HG03196 (cell line): Measurements from ENCODE around the gene MYH10.

Source experiments
- ATAC-seq: cut with Tn5 transposase; IDR thresholded peaks from one replicate; pipeline ENCODE4 v1.9.1; 2021; ENCODE audit not compliant: unreplicated experiment

Gene MYH10

DNA sequence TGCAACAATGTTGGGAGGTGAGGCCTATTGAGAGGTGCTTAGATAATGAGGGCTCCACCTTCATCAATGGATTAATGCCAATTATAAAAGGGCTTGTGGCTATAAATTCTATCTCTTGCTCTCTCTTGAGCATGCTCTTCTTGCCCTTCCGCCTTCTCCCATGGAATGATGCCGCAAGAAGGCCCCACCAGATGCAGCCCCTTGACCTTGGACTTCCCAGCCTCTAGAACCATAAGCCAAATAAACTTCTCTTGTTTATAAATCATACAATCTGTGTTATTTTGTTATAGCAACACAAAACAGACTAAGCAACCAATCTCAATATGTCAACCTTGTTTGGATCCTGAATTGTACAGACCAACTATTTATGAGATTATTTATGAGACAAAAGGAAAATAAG, 20.0 kb downstream of the MYH10 start:
- ATAC-seq: no peak

- no peak for ATAC-seq
Measured at GRCh38 chr17:8609910-8610309, 20.6 kb downstream of the MYH10 start.

DNA sequence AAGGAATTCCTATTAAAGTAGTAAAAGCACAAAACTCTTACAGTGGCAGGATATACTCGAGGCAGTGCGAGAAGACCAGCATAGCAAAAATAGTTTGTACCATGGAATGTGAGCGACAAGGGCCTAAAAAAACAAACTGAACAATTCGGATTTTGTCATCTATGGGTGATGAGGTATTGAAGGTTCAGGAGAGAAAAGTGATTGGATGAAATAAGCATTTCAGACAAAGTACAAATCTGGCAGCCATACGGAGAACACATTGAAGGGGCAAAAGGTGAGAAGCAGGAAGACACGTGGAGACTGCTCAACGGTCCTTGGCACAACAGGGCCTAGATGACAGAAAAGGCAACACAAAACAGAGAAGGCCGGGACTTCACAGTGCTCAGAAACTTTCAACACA, 22.5 kb downstream of the MYH10 start:
- no peak for ATAC-seq

DNA sequence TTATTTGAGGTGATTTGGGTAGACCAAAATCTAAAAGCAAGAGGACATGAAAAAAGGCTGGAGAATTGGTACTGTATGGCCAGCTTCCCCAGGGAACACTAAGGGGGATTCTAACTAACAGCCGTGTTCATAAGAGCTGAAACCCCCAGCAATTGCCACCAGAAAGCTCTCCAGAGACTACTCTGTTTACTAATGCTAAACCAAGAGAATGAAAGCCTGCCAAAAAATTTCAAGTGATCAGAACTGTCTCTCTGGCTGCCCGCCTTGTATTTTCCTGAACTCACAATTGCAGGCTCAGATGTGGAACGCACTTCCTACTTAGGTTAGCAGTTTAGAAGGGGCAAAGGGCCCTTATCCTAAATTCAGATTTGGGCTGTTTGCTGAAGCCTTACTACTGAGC, 24.1 kb downstream of the MYH10 start:
- no peak for ATAC-seq

DNA sequence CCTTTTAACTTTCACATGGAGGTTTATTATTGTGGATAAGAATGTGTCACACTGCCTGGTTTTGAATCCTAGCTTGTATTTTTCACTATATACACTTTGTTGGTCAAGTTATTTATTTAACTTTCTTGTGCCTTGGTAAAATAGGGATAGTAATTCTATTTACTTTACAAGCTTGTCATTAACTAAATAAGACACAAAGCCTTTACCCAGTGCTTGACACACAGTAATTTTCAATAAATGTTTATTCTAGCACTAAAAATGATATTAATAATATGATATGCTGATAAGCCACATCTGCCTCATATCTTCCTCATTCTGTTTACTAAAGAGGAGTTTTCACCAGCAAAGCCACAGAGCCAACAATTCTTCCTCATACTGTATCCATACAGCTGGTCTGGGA, 27.8 kb downstream of the MYH10 start:
- ATAC-seq: no peak

- ATAC-seq: no peak
Measured at GRCh38 chr17:8599351-8600011, 31.0 kb downstream of the MYH10 start.

GRCh38 chr17:8598913-8599312, 31.6 kb downstream of the MYH10 start:
- ATAC-seq: no peak

DNA sequence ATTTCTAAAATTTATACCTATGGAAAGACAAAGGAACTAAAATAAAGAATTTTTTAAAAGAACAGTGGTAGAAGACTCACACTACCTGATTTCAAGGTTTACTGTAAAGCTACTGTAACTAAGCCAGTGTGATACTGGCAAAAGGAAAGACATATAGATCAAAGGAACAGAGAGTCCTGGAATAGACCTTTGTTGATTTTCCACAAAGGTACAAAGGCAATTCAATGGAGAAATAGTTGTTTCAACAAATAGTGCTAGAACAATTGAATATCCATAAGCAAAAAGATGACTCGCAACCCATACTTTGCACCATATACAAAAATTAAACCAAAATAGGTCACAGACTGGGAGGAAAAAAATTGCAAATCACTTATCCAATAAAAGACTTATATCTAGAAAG, 36.7 kb downstream of the MYH10 start:
- no peak for ATAC-seq

DNA sequence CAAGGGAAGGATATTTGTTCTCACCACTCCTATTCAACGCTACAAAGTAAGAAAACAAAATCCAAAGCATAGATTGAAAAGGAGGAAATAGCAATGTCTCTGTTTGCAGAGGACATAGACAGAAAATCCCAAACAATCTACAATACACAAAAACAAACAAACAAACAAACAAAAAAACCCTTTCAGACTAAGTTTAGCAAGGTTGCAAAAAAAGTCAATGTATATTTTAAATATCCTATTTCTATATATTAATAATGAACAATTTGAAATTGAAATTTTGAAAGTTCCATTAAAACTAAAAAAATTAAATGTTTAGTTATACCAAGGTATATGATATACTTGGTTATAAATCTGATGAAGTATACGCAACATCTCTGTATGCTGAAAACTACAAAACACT, 37.2 kb downstream of the MYH10 start:
- ATAC-seq: no peak

- no peak for ATAC-seq
Measured at GRCh38 chr17:8588877-8589554, 41.5 kb downstream of the MYH10 start.

- ATAC-seq: no peak
Measured at GRCh38 chr17:8586766-8587165, 43.8 kb downstream of the MYH10 start.

DNA sequence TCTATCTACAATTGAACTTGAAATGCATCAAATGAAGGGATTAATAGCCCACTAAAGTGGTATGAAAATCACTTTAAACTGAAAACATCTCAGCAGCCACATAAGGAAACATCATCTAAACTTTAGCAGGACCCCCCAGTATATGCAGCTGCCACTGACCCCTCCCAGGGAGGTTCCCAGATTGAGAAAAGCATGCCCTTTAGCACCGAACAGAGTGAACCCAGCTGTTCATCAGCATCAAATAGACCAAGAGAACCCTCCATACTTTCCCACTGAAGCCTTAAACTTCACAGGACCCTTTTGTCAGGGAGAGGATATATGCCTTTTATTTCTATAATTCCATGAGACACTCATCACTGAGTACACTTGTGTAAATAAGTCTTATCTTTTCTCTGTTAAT, 44.6 kb downstream of the MYH10 start:
- ATAC-seq: no peak

- no peak for ATAC-seq
Measured at GRCh38 chr17:8583954-8584353, 46.6 kb downstream of the MYH10 start.

DNA sequence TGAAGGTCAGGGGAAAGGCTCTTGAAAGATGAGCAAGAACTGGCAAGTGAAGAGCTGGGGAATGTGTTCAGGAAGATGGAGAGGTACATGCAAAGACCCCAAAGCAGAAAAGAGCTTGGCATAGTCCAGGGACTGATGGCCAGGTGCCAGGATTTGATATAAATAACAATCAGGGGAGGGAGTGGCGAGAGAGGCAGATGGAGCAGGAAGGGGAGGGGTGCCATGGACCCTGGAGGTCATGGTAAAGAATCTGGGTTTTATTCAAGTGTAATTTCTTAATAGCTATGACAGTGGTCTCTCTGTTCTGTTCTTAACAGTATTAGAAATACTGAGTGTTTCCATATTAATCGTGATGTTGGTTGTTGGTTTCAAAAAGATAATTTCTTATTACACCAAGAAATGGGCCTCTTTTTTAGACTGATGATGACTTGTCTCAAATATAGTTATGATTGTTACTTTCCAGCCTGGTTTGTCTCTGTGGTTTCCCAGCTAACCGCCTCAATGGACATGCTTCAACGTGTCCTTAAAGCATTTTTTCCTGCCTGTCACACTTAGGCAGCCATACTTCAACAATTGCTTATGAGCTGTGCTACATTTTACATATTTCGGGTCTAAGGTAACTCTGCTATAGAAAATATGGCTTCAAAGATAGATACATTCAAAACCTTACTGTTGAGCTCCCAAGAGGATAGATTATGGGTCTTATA, 49.4 kb downstream of the MYH10 start:
- peak; percentile 55 for ATAC-seq

DNA sequence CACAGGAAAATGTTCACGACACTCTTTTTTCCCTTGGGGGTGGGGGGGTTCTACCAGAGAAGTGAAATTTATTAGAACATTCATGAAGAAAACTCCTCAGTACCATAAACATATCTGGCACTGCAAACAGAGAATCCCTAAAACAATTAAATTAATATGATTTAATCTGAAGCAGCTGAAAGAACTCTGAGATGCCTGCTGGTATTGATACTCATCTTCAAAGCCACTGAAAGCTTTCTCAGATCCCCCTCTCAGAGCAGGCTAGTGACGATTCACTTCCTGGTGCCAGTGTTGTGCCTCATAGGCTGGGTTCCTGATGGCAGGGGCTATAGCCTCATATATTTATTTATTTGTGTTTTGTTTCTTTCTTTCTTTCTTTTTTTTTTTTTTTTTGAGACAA, 52.7 kb downstream of the MYH10 start:
- ATAC-seq: no peak

- ATAC-seq: no peak
Measured at GRCh38 chr17:8576559-8577294, 53.8 kb downstream of the MYH10 start.

GRCh38 chr17:8574687-8575086, 55.8 kb downstream of the MYH10 start:
- ATAC-seq: no peak

GRCh38 chr17:8572764-8573163, 57.8 kb downstream of the MYH10 start:
- ATAC-seq: no peak

DNA sequence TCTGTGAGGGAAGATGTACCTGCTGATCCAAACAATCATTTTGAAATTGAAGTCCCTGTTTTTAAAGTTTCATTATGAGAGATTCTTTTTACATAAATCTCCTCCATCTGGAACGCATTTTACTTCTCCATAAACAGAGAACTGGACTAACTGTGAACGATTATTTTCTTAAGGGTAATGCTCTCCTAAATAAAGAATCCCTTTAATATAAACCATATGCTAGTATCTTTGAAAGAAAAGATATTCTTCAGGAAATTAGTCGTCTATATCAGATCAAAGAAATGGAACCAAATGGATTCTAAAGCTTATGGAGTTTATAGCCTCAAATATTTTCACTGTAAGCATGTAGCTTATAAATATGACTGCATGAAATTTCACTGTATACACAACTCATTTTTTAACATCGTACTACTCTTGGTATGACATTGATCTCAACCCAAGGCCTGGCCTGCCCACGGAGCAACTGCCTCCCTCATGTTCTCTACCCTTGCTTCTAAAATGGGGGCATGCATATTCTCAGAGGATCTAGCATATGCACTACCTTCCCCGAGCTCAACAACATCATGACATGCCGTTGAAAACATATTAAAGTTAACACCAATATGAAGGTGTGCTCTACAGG, 66.4 kb downstream of the MYH10 start:
- ATAC-seq: no peak

DNA sequence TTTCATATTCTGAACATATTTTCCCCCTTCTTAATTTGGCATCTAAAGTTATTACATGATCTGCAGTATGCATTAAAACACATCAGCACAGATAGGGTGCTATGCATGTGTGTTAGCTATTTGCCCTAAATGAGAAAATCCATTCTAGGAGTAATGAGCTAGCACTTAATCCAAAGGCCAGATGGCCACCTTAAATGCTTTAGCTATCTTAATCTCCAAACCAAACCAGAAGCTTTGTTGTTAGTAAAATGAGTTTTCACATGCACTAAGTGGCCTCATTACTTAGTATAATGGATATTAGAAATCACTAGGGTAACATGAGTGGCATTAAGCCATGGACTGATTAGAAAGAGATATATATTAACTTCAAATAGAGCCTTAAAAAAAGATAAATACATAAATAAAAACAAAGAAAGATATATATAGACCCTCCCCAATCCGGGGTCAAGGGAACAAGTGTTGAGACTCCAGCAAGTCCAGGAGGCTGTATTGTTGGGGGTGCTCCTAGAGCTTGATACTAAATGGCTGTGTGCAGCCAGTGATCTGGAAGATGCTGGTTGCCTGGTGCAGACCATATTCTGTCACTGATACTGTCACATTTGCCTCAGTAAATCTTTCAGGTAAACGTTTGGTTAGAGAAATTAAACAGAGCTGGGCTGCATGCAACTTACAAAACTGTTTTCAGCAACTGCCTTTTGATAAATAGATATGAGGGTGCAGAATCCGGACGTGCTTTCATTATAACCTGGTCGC, 67.3 kb downstream of the MYH10 start:
- no peak for ATAC-seq

- ATAC-seq: no peak
Measured at GRCh38 chr17:8558144-8558543, 72.4 kb downstream of the MYH10 start.
